CD4-positive, alpha-beta T cell treated with Interleukin-21 for 1 hour (primary cell): ENCODE measurements around the gene RACGAP1.

Source experiments
- DNase-seq: peaks from one replicate; pipeline ENCODE4 v3.0.0-alpha.2; 2020

RACGAP1 gene

DNA sequence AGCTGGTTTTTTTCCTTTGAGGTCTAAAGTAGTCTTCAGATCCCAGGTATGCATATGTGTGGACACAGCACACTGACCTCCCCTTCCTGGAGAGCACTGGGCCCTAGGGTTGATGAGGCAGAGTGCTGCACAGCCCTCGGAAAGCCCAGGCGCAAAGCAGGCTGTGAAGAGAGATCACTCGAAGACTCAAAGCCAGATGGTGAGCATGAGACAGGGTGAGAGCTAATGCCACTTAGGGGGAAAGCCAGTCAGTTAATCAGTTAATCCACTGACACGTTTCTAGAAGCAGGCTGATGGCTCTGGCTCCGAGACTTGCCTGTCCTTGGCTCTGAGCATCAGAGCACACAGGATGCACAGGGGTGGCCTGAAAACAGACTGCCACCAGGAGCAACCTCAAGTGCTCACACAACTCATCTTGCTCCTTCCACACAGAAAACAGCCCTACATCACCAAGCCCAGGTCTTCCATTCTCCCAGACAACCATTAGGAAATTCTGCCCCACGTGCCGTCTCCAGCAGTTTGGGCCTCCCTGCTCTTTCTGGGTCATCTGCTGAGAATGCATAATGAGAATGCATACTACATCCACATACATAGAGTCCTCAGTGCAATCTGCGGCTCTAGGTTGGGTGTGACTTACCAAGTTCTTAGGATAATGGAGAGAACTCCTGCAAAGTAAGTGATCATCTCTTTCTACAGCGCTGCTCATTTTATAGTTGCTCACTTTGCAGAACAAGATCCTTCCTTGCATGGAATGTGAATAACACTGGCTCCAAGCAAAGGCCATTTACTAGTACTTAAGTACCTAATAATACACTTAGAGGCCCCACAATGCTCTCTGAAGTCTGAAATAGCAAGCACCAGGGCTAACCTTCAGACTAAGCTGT, 40.6 kb downstream of the RACGAP1 start:
- DNase-seq = no peak

DNA sequence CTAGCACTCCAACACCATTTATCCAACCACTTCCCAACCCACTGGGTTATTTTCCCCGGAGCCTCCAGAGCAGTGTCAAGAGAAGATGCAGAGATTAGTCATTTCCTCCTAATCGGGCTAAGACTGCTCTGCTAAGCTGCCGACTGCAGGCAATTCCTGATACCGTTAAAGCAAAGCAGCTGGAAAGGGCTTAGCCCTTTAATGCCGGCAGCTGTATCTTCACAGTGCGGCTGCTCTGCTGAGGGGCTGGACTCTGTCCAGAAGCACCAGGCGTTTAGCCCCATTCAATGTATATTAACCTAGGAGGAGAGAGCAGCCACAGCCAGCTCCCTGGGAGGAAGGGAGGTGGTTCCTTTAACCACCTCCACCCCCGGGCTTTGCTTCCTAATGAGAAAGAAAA, 41.4 kb downstream of the RACGAP1 start:
- no peak for DNase-seq

DNA sequence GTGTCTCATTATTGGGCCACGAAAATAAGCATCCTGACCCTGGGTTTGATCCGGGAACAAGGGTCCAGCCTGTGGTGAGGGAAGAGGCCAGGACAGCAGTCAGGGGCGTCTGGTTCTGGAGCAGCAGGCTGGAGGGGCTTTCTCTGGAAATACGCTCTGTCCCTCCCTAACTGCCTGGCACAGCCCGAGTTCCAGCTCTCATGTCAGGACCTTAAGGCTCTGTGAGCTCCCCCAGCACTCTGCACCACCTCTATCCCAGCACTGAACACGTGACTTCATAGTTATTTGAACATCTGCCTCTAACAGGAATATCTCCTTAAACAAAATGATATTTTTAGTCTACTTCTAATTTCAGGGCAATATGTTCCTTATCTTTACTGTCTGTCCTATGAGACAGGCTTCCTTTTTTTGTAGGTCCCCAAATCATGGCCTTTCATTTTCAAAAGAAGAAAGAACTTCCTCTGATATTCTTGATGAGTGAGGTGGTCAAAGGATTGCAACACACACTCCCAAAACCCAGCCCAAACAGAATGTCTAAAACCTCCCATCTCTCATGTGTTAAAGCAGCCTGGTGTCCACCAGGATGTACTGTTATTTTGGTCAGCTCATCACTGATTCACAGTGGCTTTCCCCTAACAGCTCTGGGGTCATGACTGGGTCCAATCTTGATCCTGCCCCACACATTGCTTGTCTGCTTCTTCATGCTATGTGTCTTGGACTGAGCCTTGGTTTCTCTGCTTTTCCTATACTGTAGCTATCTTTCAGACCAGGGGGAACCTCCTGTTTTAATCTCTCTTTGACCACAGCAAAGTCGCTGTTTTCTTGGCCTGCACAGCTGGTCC, 42.8 kb downstream of the RACGAP1 start:
- no peak for DNase-seq

DNA sequence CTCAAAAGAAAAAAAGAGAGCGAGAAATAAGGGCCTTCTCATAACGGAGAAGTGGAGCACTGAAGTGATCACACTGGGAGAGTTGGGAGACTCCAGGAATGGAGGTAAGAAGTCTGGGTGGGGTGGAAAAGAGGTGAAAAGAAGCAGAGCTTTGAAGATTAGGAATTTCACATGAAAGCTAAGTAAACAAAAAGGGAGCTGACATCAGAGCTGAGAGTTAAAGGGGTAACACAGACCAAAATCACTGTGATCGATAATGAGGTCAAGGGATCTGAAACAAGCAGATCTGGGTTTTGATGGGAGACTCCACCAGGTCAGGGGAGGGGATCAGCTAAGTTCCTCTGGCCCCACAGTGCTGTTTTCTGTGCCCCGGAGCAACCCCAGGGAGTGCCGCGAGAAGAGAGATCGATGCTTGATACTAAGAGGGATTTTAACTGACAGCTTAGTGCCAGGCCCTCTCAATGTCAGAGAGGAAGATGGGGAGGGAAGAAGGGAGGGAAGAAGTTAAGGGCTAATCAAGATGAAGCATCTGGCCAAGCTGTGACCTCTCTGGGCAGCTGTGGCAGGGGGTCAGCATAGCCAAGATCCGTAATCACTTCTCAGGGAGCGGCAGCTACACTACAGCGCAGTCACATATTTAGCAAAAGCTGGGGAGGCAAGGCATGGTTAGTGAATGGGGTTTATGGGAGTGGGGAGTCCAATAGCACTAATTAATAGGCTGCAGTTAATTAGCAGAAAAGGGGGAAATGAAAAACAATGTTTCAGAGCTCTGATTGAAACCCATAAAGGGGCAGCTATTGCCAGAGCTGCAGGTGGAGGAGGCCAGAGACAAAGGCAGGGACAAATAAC, 44.6 kb downstream of the RACGAP1 start:
- no peak for DNase-seq

DNA sequence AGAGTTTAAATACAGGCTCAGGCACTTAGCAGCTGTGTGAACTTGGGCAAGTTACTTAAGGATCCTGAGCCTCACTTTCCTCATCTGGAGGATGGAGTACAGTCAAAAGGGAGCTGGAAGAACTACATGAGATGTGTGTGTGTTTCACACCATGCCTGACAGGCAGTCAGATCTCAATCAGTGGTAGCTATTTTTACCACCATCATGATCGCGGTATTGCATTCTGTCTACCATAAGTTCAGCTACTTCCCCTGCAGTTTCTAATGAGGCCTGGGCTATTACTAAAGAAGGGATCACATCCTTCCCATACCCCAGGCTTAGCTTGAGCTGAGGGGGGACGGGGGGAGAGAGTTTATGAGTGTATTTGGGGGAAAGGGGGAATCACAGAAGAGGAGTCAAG, 45.5 kb downstream of the RACGAP1 start:
- DNase-seq = no peak

DNA sequence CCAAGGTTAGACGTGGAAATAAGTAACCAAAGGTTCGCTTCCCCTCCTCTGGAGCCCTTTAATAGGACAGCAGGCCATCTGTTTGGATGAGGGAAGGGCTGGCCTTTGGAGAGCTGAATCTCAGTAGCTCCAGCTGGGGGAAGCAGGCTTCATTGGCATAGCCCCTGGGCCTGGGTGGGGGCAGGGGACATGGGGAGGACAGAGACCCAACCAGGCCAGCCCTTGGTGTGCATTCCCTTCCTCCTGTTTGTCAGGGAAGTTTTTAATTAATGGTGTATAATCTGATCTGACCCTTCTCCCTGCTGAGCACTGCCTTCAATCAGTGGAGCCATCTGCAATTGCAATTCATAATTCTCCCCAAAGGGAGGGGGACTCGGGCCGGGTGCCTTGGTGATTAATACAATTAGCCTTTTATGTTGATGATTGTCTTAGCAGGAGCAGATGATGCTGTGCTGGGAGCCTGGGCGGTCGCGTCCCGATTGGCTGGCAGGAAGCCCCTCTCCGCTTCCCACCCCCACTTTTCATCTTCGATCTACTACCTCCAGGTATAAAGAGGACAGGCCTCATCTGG, 46.2 kb downstream of the RACGAP1 start:
- no peak for DNase-seq

DNA sequence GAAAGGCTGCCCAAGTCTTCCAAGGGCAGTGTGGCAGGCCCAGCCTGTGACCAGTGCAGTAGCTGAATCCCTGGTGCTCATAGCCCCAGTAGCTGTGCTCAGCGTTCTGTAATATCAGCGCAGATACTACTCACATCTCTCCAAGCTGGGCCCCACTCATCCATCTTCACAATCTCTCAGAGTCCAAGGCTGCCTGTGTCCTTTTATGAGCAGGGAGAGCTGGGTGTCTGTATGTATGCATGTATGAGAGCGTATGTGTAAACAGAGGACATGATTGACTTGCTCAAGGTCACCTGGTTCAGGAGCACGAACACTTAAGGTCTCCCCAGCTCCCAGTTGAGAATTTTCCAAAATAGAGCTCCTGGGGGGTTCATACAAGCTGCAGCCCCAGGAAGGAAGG, 47.2 kb downstream of the RACGAP1 start:
- no peak for DNase-seq

DNA sequence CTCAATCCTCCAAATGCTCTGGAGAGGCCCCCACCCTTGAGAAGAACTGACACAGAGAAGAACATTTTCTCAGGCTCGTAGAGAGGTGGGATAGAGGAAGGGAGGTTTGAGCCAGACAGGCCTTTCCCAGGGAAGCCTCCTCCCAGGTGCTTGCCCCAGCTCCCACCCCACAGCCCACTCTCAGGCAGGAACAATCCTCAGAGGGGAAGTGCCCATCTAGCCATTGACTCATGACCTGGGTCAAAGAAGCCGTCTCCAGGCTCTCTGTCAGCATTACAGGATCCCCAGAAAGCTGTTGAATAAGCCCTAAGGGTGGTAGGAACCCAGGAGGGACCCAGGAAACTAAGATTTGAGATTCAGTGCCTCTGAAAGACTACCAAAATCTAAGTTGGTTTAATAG, 48.7 kb downstream of the RACGAP1 start:
- DNase-seq = no peak

DNA sequence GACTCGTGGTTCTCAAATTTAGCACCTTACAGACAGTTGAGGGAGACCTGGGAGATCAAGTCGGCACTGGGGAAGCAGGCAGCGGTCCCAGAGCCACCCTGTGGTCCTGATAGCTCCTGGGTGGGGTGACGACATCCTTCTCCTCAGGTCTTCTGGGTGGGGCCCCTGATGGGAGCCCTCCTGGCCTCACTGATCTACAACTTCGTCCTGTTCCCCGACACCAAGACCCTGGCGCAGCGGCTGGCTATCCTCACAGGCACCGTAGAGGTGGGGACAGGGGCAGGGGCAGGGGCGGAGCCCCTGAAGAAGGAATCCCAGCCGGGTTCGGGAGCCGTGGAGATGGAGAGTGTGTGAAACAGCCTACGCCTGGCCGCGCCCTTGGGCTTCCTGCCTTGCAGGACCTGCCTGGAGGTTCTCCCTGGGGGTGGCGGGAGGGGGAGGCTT, 50.0 kb downstream of the RACGAP1 start:
- no peak for DNase-seq

DNA sequence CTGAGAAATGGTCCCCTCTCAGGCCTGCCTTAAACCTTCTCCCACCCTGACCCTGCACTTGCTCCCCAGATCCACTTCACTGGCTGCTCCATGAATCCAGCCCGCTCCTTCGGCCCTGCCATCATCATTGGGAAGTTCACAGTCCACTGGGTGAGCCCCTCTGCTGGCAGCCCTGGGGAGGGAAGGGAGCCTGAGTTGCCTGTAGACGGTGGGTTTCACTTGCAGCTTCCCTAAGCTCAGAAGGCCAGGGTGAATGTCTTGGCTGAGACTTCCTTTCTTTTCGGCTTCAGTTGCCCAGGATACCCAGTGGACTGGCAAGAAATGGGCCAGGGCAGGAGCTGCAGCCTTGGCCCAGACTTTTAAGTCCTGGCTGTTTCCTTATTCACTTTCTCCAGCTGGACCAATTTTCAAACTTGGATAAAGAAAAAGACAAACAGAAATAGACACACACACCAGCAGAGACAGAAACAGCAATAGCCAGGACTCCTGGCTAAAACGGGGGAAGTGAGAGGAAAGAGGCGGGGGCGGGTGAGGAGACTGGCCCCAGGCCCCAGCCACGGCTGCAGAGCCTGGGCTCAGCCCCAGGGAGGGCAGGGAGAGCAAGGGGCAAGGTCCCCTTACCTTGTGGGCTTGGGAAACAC, 50.5 kb downstream of the RACGAP1 start:
- DNase-seq = no peak

DNA sequence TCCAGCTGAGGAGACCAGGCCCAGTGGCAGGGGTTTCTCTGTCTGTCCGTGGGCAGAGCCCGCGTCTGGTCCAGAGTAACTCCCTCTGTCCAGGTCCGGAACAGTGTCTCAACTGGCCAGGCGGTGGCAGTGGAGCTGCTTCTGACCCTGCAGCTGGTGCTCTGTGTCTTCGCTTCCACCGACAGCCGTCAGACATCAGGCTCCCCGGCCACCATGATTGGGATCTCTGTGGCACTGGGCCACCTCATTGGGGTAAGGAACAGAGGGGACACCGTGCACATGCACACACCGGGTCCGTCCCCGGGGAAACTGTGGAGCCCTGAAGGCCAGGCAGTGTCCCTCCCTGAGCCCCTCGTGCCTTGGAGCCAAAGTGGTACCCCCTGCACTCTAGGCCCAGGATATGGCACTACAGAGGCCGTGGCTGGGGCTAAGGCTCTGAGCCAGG, 51.0 kb downstream of the RACGAP1 start:
- DNase-seq = no peak

DNA sequence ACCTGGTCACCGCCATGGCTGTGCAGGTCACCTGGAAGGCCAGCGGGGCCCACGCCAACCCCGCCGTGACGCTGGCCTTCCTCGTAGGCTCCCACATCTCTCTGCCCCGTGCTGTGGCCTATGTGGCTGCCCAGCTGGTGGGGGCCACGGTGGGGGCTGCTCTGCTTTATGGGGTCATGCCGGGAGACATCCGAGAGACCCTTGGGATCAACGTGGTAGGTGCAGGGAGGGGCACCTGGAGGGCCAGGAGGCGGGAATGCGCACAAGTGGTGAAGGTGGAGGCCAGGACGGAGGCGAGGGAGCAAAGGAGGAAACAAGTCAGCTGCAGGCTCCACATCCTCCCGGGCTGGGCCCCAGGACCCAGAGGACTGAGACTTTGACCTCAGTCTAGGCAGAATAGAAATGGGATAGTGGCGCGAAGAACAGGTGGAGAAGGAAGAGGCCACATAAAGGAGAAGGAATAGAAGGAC, 51.9 kb downstream of the RACGAP1 start:
- DNase-seq = no peak

DNA sequence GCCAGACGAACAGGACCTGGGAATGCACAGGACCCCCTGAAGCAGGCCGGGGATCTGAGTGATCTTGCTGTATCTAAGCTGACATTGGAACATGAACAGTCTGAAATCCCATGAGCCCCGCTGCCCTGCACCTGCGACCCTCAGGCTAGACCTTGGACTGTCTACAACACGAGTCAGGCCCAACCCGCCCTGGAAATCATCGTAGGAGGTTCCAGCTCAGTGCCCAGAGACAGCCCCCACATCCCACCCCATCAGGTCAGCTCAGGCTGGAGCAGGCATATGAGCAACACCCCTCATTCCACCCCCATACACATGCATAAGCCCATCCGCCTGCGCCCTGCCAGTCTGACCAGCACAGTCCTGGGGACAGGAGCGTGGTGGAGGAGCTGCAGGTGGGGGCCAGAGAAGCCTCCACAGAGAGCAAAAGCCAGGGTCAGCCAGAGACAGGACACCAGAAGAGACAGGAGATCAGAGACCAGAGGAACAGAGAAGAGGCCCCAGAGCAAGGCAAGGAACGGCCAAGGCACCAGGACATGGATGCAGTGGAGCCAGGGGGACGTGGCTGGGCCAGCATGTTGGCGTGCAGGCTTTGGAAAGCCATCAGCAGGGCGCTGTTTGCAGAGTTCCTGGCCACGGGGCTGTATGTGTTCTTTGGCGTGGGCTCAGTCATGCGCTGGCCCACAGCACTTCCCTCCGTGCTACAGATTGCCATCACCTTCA, 52.5 kb downstream of the RACGAP1 start, which contains the start of gene AQP6:
AQP6 (plus strand) TSS at position 307 of the 720 bp plus-strand sequence; CDS start at position 534, 227 bp downstream.
- no peak for DNase-seq

DNA sequence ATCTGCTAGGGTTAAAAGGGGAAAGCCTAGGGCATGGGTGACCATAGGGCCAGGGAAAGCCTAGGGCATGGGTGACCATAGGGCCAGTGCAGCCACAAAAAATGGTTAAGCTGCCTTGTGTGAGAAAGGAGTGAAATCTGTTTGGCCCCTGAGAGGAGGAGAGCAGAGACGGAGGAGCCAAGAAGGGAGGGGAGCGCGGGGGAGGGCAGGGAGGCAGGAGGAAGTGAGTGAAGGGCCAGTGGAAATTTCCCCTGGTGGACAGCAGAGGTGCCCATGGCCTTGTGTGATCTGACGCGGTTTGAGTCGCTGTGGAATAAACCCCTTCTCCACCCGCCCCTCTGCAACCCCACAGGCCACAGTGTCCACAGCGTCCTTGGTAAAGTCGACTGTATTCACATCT, 53.2 kb downstream of the RACGAP1 start:
- DNase-seq = no peak

DNA sequence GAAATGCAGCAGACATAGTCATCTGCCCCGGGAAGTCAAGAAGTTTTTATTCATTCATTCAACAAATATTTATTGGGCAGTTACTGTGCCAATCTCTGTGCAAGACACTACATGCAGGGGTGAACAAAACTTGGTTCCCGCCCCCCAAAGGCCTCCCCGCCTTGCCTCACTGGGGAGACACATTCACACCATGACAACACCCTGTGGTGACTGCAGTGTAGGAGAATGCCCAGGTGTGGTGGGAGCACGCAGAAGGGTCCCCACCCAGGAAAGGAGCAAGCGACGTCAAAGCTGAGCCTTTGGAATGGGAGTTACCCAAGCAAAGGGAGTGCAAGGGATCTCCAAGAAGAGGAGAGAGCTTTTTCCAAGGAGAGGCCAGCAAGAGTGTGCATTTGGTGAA, 54.2 kb downstream of the RACGAP1 start:
- no peak for DNase-seq

DNA sequence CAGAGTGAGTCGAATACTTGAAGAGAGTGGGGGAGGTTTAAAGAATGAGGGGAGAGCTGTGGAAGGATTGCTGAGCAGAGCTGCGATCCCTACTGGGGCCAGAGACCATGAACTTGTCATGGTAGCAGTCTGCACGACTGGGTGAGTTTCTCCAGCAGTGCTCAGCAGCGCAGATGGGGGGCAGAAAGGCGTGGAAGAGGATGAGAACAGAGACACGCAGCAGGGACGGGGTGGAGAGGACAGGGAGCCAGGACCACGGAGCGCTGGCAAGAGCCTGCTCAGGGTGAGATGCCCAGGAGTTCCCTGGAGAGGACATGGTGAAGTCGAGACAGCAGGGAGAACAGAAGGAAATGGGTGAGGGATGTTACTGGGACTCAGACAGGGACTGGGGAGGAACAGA, 54.6 kb downstream of the RACGAP1 start:
- DNase-seq = no peak

DNA sequence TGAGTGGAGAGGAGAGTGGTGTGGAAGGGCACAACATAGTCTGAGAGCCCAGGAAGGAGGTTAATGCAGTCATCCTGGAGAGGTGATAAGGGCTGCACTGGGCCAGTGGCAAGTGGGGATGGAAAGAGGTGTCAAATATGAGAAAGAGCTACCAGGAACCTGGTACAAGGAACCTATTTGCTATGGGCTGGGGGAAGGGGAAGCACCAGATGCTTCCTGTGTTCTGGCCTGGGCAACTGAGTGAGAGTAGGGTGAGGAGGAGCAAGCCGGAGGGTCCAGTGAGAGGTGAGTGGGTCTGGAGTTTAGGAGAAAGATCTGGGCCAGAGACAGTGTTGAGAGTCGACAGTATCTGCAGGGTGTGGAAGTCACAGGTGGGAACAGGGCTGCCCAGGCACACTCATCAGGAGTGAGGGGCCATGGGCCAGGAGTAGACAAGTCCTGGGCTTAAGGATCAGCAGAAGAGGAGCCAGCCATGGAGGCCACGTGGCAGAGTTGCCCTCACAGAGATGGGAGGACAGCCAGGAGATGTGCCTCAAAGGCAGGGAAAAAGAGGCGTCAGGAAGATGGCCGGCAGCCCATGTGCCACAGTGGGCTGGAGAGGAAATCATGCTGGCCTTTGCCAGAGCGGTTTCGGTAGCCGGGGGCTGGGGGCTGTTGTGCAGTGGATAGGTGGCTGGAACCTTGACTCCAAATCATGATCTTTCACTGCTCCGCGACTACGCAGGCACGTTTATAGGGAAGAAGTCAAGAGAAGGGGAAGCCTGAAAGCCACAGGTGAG, 55.5 kb downstream of the RACGAP1 start:
- DNase-seq = no peak

DNA sequence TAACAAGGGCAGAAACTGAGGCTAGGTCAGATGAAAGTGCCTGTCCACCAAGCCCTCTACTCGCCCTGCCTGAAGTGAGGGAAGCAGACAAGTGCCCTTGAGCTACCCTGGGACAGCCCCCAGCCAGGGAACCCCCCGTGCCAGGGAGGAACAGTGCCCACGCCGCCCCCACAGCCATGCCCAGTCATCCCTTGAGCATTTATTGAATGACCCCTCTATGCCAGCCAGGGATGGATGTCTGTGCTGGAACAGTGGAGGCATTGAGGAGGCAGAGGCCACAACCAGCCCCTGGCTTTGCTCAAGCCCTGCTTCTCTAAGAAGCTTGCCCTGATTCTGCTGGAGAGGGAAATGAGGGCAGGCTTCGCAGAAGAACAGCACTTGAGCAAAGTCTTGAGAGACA, 56.3 kb downstream of the RACGAP1 start:
- DNase-seq = no peak

DNA sequence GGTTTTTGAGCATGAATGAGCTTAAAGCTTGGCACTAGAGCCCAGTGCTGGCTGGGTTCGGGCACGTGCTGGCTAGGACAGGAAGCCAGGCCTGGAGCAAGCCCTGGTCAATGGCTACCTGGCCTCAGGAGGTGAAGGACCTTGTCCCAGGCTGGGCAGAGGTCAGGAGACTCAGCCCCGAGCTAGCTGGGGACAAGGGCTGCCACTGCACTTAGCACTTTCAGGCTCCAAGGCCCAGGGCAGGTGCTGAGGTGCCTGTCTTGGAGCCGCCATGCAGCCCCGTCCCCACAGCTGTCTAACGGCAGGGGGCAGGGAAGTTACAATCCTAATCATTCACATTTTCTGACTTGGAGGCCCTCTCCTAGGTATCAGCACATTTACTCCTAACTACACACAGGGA, 56.8 kb downstream of the RACGAP1 start:
- DNase-seq = no peak

DNA sequence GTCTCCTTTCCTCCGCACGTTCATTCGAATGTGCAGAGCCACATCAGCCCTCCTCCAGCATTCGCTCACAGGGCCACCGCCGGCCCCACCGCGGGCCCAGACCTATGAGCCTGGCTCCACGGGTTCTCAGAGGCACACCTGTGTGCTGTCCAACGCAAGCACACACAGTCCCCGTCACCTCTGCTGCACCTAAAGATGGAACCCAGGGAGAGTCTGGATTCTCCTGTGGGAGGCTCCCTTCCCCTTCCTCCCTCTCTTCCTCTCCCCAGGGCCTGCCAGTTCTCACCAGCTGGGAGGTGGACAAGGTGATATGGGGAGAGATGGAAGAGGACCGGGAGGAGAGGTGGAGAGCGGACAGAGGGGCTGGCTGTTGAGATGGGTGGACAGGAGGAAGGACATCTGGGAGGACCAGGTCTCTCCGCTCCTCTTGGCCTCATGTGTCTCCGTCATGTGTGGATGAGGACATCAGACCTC, 57.5 kb downstream of the RACGAP1 start:
- DNase-seq = no peak
